ENCODE data around the gene SEMA5A. TPM values are rescaled to one million over a fixed set of nuclear protein-coding genes. Genes with fewer than 3 reads are reported as not detected.

Gene SEMA5A
- total RNA-seq, 1 donor from 2014 or later, result 1.6 TPM

DNA sequence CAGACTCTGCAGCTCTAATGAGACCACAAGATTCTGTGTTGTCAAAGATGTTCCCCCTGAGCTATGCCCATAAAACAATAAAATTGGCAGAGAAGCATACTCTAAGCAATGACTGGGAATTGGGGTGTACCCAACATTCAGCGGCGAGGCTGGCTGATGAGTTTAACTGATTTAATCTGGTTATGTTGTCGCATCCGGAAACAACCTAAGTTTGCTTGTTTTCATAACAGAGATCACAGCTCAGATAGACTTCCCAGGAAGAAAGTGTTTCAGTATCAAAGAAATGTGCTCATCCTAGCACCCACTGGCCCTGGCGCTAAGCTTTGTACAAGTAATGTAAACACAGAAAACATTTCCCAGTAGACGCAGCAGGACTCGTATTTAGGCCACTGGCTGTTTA lies 7.4 kb downstream of the SEMA5A start:
- FAIRE-seq, result no peak

DNA sequence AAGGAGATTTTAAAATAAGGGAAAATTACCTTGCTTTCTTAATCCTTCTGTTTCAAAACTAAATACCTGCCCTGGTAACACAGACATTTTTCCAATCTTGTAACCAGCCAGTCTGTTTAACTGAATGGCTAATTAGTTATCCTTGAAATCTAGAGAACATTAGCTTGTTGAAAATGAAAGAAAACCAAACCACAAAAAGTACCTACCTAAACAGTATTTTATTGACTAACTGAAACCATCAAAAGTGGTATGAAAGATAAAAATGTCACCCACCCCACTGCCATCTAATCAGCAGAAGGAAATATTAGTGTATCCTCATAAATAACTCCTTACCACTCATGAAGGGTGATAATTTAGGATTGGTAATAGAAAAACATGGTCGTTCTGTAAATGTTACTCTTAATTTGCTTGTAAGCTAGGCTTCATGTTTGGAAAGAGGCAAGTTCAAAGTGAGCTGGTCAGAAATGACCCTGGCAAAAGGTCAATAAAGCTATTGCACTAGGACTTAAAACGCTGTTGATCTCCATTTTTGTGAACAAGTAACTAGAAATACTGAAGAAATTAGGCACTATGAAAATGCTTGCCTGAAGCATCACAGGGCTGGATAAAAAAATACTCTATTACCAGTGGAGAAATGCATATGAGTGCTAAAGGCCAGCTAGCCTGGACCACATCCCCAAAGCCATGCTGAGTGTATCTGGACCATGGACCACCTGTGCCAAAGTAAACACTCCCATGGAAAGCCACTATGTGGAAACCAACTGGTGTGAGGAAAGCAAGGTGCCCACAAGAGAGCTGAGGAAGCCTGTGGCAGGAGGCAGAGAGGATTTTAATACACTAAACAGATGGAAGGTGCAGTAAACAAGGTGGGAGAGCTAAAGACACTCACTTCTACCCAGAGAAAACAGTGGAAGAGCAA lies 8.4 kb downstream of the SEMA5A start:
- Histone ChIP-seq H3K4me3 (ENCODE audit: low read depth, low read length) (no peak overlapping the region), H3K36me3 (ENCODE audit: control insufficient read depth, insufficient read depth, low read length) (no peaks in the 10 kb centered on the region), H3K27me3 (ENCODE audit: control insufficient read depth, insufficient read depth, low read length) (no peaks in the 10 kb centered on the region)
- DNase-seq (ENCODE audit: low read depth), result no peak
- FAIRE-seq, result no peak
- TF ChIP-seq, protein P1, sequence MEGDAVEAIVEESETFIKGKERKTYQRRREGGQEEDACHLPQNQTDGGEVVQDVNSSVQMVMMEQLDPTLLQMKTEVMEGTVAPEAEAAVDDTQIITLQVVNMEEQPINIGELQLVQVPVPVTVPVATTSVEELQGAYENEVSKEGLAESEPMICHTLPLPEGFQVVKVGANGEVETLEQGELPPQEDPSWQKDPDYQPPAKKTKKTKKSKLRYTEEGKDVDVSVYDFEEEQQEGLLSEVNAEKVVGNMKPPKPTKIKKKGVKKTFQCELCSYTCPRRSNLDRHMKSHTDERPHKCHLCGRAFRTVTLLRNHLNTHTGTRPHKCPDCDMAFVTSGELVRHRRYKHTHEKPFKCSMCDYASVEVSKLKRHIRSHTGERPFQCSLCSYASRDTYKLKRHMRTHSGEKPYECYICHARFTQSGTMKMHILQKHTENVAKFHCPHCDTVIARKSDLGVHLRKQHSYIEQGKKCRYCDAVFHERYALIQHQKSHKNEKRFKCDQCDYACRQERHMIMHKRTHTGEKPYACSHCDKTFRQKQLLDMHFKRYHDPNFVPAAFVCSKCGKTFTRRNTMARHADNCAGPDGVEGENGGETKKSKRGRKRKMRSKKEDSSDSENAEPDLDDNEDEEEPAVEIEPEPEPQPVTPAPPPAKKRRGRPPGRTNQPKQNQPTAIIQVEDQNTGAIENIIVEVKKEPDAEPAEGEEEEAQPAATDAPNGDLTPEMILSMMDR (IDR thresholded peaks at IDR 0.05; ENCODE audit: insufficient read depth, low read length, severe bottlenecking), result no peak

More for the DNA sequence above, 7.4 kb downstream of the SEMA5A start:
- Histone ChIP-seq H3K27me3 (ENCODE audit: control insufficient read depth, insufficient read depth, low read length) (no peaks in the 10 kb centered on the region), H3K36me3 (ENCODE audit: control insufficient read depth, insufficient read depth, low read length) (no peaks in the 10 kb centered on the region), H3K4me3 (ENCODE audit: low read depth, low read length) (no peak overlapping the region)
- no peak for DNase-seq (ENCODE audit: low read depth)
- TF ChIP-seq, protein P1 (IDR thresholded peaks at IDR 0.05; ENCODE audit: insufficient read depth, low read length, severe bottlenecking), result no peak

DNA sequence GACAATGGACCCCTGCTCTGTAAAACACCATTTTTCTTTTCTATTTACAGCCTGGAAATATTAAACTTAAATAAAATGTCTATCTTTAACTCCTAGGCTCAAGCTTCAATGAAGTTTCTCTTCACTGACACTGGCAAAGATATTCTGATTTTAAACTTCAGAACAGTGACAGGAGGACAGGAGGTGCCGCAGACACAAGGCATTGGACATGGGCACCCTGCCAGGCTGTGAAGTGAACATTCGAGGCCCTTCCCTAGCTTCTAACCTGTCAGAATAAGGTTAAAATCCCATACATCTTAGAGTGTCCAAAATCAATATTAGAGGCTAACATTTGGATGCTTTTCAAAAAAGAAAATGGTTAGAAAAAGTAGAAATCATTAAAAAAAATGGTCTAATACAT lies 9.2 kb downstream of the SEMA5A start:
- Histone ChIP-seq H3K36me3 (ENCODE audit: control insufficient read depth, insufficient read depth, low read length) (no peaks in the 10 kb centered on the region), H3K4me3 (ENCODE audit: low read depth, low read length) (no peak overlapping the region), H3K27me3 (ENCODE audit: control insufficient read depth, insufficient read depth, low read length) (no peaks in the 10 kb centered on the region)
- DNase-seq (ENCODE audit: low read depth), result no peak
- TF ChIP-seq, protein P1 (IDR thresholded peaks at IDR 0.05; ENCODE audit: insufficient read depth, low read length, severe bottlenecking), result no peak
- FAIRE-seq, result no peak

DNA sequence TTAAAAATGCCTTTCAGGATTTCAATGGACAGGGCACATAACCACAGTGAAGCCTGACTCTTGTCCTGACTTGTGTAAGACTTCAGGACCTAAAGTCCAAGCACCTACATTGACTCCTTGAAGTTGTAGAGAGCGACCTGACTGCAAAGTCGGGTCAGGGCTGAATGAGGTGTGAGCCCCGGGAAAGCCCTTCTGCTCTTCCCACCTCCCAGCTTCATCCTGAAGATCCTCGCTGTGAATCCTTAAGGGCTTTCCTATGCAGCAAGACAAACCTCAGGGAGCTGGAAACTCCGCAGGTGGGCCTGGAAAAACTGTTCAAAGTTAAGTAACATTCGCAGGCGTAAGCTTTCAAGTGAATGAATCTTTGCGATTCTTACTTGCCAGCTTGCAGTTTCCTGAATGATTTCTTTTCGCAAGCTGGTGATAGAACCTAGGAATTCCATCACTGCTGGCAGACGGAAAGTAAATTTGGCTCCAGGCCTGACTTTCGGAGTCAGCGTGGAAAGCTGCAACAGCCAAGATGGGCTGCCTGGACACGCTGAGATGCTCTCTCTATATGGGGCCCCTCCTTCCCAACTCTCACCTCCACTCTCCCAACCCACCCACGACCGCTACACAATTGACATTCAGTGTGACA lies 10.9 kb downstream of the SEMA5A start:
- Histone ChIP-seq H3K4me3 (ENCODE audit: low read depth, low read length) (no peak overlapping the region), H3K27me3 (ENCODE audit: control insufficient read depth, insufficient read depth, low read length) (peaks cover 1% of the 10 kb centered on the region), H3K36me3 (ENCODE audit: control insufficient read depth, insufficient read depth, low read length) (no peaks in the 10 kb centered on the region)
- TF ChIP-seq, protein P1 (IDR thresholded peaks at IDR 0.05; ENCODE audit: insufficient read depth, low read length, severe bottlenecking), result no peak
- FAIRE-seq (no peak), DNase-seq (ENCODE audit: low read depth) (peak; percentile 64)

DNA sequence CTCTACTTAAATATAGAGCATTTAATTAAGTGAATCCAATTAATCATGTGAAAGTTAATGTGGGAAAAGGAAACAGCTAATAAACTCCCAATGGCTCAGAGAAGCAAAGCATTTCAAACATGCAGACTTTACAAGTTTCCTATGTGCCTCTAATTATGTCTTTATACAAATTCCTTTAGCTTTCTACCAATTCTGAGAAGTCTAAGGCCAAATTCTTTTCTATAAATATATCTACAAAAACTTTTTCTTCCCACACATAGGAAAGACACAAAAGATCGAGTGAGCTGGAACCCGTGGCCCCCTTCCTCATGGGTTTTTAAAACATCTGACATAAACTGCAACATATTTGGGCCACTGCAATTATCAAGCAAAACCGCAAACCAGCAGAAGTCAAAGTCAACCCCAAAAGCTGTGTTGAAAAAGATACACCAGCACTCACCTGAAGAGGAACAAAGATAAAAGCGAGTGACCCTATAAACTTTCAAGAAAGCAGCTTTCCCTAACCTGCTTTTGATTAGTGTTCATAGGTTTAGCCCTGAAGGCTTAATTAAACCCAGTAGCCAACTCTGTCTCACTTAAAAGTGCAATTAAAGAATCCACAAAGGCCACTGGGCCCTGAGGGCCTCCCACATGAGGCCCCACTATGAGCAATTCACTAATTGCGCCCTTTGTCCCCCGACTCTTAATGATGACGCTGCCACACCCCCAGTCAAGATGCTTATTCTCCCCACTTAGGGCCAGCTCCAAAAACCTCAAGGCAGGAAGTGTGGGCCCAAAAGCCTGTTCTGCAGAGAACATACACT lies 12.1 kb downstream of the SEMA5A start:
- Histone ChIP-seq H3K4me3 (ENCODE audit: low read depth, low read length) (no peak overlapping the region), H3K27me3 (ENCODE audit: control insufficient read depth, insufficient read depth, low read length) (peaks cover 1% of the 10 kb centered on the region), H3K36me3 (ENCODE audit: control insufficient read depth, insufficient read depth, low read length) (no peaks in the 10 kb centered on the region)
- TF ChIP-seq, protein P1 (IDR thresholded peaks at IDR 0.05; ENCODE audit: insufficient read depth, low read length, severe bottlenecking), result no peak
- no peak for DNase-seq (ENCODE audit: low read depth)
- no peak for FAIRE-seq

All from bronchial epithelial cell (primary cell).